T-helper 9 cell (primary cell): ENCODE results near the gene FZD8.

Experiments
- DNase-seq: peaks from one replicate; pipeline ENCODE4 v3.0.0-alpha.2; 2020

The FZD8 gene

DNA sequence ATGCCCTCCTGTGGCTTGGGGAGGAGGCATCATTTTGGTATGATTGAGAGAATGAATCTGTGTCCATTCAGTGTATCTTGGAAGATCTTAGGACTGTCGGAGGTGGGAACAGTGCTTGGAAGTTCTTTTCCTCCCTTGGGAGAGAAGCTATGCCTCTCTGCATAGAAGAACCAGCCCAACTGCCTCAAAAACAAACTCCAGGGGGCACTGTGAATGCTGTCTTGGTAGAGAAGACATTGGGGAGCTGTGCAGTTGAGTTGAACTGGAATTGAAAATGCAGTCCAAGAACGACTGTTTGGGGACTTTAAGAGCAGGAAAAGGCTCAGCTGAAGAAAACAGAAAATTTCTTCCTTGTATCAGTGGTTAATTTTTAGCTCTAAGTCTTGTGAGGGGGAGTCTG, 41.9 kb downstream of the FZD8 start:
- DNase-seq = no peak

DNA sequence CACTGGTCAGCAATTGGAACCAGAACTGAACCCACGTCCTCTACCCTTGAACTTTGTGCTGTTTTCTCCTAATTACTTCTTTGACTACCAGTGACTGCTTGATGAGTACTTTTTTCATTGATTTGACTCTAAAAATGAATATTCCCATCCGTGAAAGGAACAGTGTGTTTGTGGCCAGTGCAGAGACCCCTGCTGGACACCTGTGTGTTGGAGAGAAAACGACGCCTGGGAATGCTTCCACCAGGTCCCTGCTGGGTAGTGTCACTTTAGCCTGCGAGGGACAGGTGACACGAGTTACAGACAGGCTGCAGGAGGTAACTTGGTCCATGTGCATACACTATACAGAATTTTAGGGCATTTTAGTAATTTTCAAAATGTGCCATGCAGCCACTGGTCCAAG, 43.7 kb downstream of the FZD8 start:
- no peak for DNase-seq

DNA sequence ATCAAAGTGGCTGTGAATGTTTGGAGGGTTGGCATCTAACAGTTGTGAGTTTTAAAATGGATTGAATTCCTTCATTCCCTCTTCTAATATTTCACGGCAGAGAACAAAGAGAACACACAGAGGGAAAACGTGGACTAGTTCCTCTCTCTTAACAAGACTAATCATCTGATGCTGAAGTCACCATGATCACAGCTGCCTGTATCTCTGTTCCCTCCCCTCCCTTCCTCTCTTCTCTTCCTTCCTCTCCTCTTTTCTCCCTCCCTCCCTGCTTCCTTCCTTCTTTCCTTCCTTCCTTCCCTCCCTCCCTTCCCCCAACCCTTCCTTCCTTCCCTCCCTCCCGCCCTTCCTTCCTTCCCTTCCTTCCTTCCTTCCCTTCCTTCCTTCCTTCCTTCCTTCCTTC, 47.0 kb downstream of the FZD8 start:
- DNase-seq = no peak

GRCh38 chr10:35594115-35595079, 47.7 kb downstream of the FZD8 start:
- DNase-seq = no peak

DNA sequence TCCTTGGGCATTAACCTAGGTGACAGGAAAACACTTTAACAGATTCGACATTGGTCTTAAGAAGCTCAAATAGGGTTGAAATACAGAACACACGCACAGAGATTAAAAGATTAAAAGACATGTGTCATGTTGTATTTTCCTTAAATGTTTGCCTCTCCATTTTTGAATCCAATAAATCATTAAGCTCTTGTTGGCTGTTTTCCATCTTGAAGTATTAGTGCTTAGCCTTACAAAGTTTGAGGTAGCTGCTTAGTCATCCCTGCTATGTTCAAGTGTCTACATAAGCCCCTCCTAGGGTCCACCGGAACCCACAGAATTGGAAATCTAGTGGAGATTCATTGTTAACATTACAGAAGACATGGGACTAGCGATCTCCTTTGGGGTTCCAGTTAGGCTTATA, 49.7 kb downstream of the FZD8 start:
- DNase-seq = no peak

- DNase-seq = no peak
Measured at GRCh38 chr10:35588836-35589235, 53.3 kb downstream of the FZD8 start.
